GM23338 (cell line): ENCODE measurements around the gene MYCL. TPM values are rescaled to one million over a fixed set of nuclear protein-coding genes. Genes with fewer than 3 reads are reported as not detected.

ENCODE experiments used
- ATAC-seq: fragments of 200-7000 bp; cut with Tn5 transposase; 3 replicates; pipeline ENCODE4 v1.9.1; 2020
- DNase-seq: peaks from one replicate; pipeline ENCODE4 v3.0.0-alpha.2; 2015; ENCODE audit warnings: low spot score
- H2AFZ ChIP-seq: fragments of 200-600 bp; sonication (generic); 2 replicates; pipeline ENCODE4 v1.8.0; 2016; ENCODE audit warnings: antibody characterized with exemption, mild to moderate bottlenecking, moderate library complexity
- H3F3A ChIP-seq: fragments of 200-600 bp; sonication (generic); replicated peaks from 2 replicates; pipeline ENCODE4 v1.8.0; 2017; ENCODE audit warnings: antibody characterized with exemption, mixed run types, low read depth
- H3K27ac ChIP-seq: fragments of 200-600 bp; sonication (generic); 2 replicates; pipeline ENCODE4 v1.6.1; 2016; ENCODE audit warnings: low read depth
- H3K27me3 ChIP-seq: fragments of 200-600 bp; sonication (generic); 2 replicates; pipeline ENCODE4 v1.8.0; 2016; ENCODE audit warnings: mild to moderate bottlenecking, mixed run types, moderate library complexity; ENCODE audit not compliant: insufficient read depth
- H3K36me3 ChIP-seq: fragments of 200-600 bp; sonication (generic); 2 replicates; pipeline ENCODE4 v1.8.0; 2016; ENCODE audit warnings: mild to moderate bottlenecking; ENCODE audit not compliant: insufficient read depth
- H3K4me1 ChIP-seq: fragments of 200-600 bp; sonication (generic); 2 replicates; pipeline ENCODE4 v1.8.0; 2016; ENCODE audit warnings: mild to moderate bottlenecking, moderate library complexity; ENCODE audit not compliant: insufficient read depth
- H3K4me2 ChIP-seq: fragments of 200-600 bp; sonication (generic); 2 replicates; pipeline ENCODE4 v1.7.1; 2017; ENCODE audit warnings: mixed run types
- H3K4me3 ChIP-seq: fragments of 200-600 bp; sonication (generic); 2 replicates; pipeline ENCODE4 v1.6.1; 2016; ENCODE audit warnings: mixed run types
- H3K79me2 ChIP-seq: fragments of 200-600 bp; sonication (generic); replicated peaks from 2 replicates; pipeline ENCODE4 v1.8.0; 2017; ENCODE audit warnings: mild to moderate bottlenecking; ENCODE audit not compliant: insufficient read depth
- H3K9me2 ChIP-seq: fragments of 200-600 bp; sonication (generic); 2 replicates; pipeline ENCODE4 v1.8.0; 2017; ENCODE audit not compliant: insufficient read depth
- H4K20me1 ChIP-seq: fragments of 200-600 bp; sonication (generic); replicated peaks from 2 replicates; pipeline ENCODE4 v1.8.0; 2017; ENCODE audit warnings: mild to moderate bottlenecking; ENCODE audit not compliant: insufficient read depth
- H3K27ac Mint-ChIP-seq: 2 replicates; pipeline ENCODE4 v1.8.0; 2020; ENCODE audit warnings: inconsistent platforms, mild to moderate bottlenecking, moderate library complexity, mixed read lengths
- H3K27me3 Mint-ChIP-seq: 3 replicates; pipeline ENCODE4 v1.8.0; 2022; ENCODE audit warnings: low read depth, mild to moderate bottlenecking, moderate library complexity, mixed read lengths, inconsistent platforms; ENCODE audit not compliant: insufficient read depth, poor library complexity
- H3K36me3 Mint-ChIP-seq: 3 replicates; pipeline ENCODE4 v1.8.0; 2021; ENCODE audit warnings: low read depth, mild to moderate bottlenecking, inconsistent platforms, moderate library complexity, mixed read lengths
- H3K4me1 Mint-ChIP-seq: 3 replicates; pipeline ENCODE4 v1.8.0; 2020; ENCODE audit warnings: mild to moderate bottlenecking, inconsistent platforms, mixed read lengths
- H3K4me3 Mint-ChIP-seq: 3 replicates; pipeline ENCODE4 v1.8.0; 2021; ENCODE audit warnings: moderate library complexity, mild to moderate bottlenecking, inconsistent platforms, mixed read lengths
- H3K9me3 Mint-ChIP-seq: 3 replicates; pipeline ENCODE4 v1.8.0; 2020; ENCODE audit warnings: moderate library complexity, mild to moderate bottlenecking, inconsistent platforms, mixed read lengths
- CREB1 ChIP-seq: fragments of 250-450 bp; sonication (Bioruptor Pico); IDR thresholded peaks from 2 replicates; pipeline ENCODE4 v1.5.0; 2020; ENCODE audit warnings: low read depth, mild to moderate bottlenecking, moderate library complexity
- CTCF ChIP-seq, 2 experiments: fragments of 200-600 bp in 1 of 2; sonication (generic) in 1 of 2; conservative IDR thresholded peaks; 2 replicates each; pipeline versions ENCODE4 v1.5.1 to v1.6.1; 2016 to 2017; ENCODE audit warnings: antibody characterized with exemption in 2 of 2, low read depth in 2 of 2, mild to moderate bottlenecking in 2 of 2, moderate library complexity in 1 of 2
- ETS1 ChIP-seq: IDR thresholded peaks from 2 replicates; pipeline ENCODE4 v1.6.1; 2016; ENCODE audit warnings: antibody characterized with exemption
- EZH2 ChIP-seq: fragments of 200-600 bp; sonication (generic); IDR thresholded peaks from one replicate; pipeline ENCODE4 v1.8.0; 2017; ENCODE audit warnings: antibody characterized with exemption, mild to moderate bottlenecking, low read depth; ENCODE audit not compliant: unreplicated experiment
- EZH2phosphoT487 ChIP-seq: fragments of 200-600 bp; sonication (generic); IDR thresholded peaks from one replicate; pipeline ENCODE4 v1.8.1; 2018; ENCODE audit warnings: antibody characterized with exemption; ENCODE audit not compliant: unreplicated experiment
- JUNB ChIP-seq: IDR thresholded peaks from one replicate; pipeline ENCODE4 v1.6.1; 2016; ENCODE audit warnings: antibody characterized with exemption; ENCODE audit not compliant: unreplicated experiment
- NANOG ChIP-seq: IDR thresholded peaks from 2 replicates; pipeline ENCODE4 v1.6.1; 2016; ENCODE audit warnings: antibody characterized with exemption, borderline replicate concordance
- POLR2AphosphoS5 ChIP-seq: IDR thresholded peaks from 2 replicates; pipeline ENCODE4 v1.6.1; 2016; ENCODE audit warnings: antibody characterized with exemption, low read depth
- REST ChIP-seq: IDR thresholded peaks from one replicate; pipeline ENCODE4 v1.6.1; 2018; ENCODE audit warnings: antibody characterized with exemption; ENCODE audit not compliant: unreplicated experiment
- STAT1 ChIP-seq: IDR thresholded peaks from one replicate; pipeline ENCODE4 v1.6.1; 2016; ENCODE audit warnings: antibody characterized with exemption; ENCODE audit not compliant: unreplicated experiment
- ZNF114 ChIP-seq: fragments of 250-450 bp; sonication (Bioruptor Pico); IDR thresholded peaks from 2 replicates; pipeline ENCODE4 v1.5.0; 2020; ENCODE audit warnings: mild to moderate bottlenecking, moderate library complexity
- ZNF331 ChIP-seq: fragments of 250-450 bp; sonication (Bioruptor Pico); IDR thresholded peaks from 2 replicates; pipeline ENCODE4 v1.5.0; 2020; ENCODE audit warnings: low read depth, mild to moderate bottlenecking, moderate library complexity
- ZNF462 ChIP-seq: fragments of 250-450 bp; sonication (Bioruptor Pico); IDR thresholded peaks from 2 replicates; pipeline ENCODE4 v1.5.0; 2020; ENCODE audit warnings: mild to moderate bottlenecking, moderate library complexity
- polyA plus RNA-seq: library from polyadenylated mRNA; unstranded; fragments of >200 nt; fragmentation: Nextera tagmentation; extraction: Ambion mirVana; gene quantifications from 2 replicates; pipeline ENCODE4 v1.2.1, GENCODE V29; 2016
- total RNA-seq: library from RNA; depleted of rRNA; stranded (reverse); fragments of >200 nt; shearing (Covaris generic); gene quantifications from 2 replicates; pipeline ENCODE4 v1.2.3, GENCODE V29; 2014

The MYCL gene
- total and polyA plus RNA-seq, 2 experiments from 2014 or later: 8.2 to 41.1 TPM

- H3K4me1 Mint-ChIP-seq: peaks cover 9% of the 10 kb centered on the region
- no peak overlapping the region for H2AFZ ChIP-seq
- no peak overlapping the region for H3K4me2 ChIP-seq
- H3K4me3 ChIP-seq: no peak overlapping the region
- H3K36me3 Mint-ChIP-seq: no peaks in the 10 kb centered on the region
- H3K27me3 ChIP-seq: no peaks in the 10 kb centered on the region
- no peak overlapping the region for H3K4me3 Mint-ChIP-seq
- DNase-seq (no peak), ATAC-seq (no peak)
- H3K27me3 Mint-ChIP-seq: peaks cover 8% of the 10 kb centered on the region
- H3K27ac Mint-ChIP-seq: no peak overlapping the region
- no peak for TF ChIP-seq EZH2
- TF ChIP-seq ZNF114 (CRISPR knock-in tag): no peak
- TF ChIP-seq ZNF462 (CRISPR knock-in tag): no peak
- TF ChIP-seq ZNF331 (CRISPR knock-in tag): no peak
- TF ChIP-seq REST: no peak
- TF ChIP-seq STAT1: no peak
- no peak for TF ChIP-seq JUNB
- TF ChIP-seq EZH2phosphoT487: no peak
- TF ChIP-seq CTCF (conservative IDR thresholded peaks at IDR 0.05; ENCODE audit: low read depth in 2 of 2): no peak
- no peak for TF ChIP-seq POLR2AphosphoS5
- no peak for TF ChIP-seq CREB1 (CRISPR knock-in tag)
- TF ChIP-seq ETS1: no peak
- no peak for TF ChIP-seq NANOG
- H3K79me2 ChIP-seq: no peaks in the 10 kb centered on the region
- H3K9me3 Mint-ChIP-seq: no peaks in the 10 kb centered on the region; the same call in 2 of the 3 replicates
- H3K9me2 ChIP-seq: 0 out of 2 replicates have a peak, but pooled peaks cover 5% of the 10 kb centered on the region
- peaks cover 11% of the 10 kb centered on the region; the same call in 1 of the 2 replicates for H3K4me1 ChIP-seq
- no peaks in the 10 kb centered on the region for H3K36me3 ChIP-seq
- no peaks in the 10 kb centered on the region for H4K20me1 ChIP-seq
- no peaks in the 10 kb centered on the region for H3F3A ChIP-seq
- no peak overlapping the region for H3K27ac ChIP-seq
Measured at GRCh38 chr1:39938856-39939255, 37.1 kb upstream of the MYCL start.
